IMR-90 (cell line): ENCODE data around the gene CA6.

Experiments
- BHLHE40 ChIP-seq: fragments of 150-350 bp; IDR thresholded peaks from 2 replicates; pipeline ENCODE4 v1.6.1; 2016; ENCODE audit warnings: mild to moderate bottlenecking, low read depth, low read length
- CEBPB ChIP-seq: IDR thresholded peaks from 2 replicates; pipeline ENCODE4 v1.6.1; 2012; ENCODE audit warnings: low read depth, low read length, improper control_type of control experiment
- CHD1 ChIP-seq: IDR thresholded peaks from 2 replicates; pipeline ENCODE4 v1.6.1; 2012; ENCODE audit warnings: low read depth, low read length, improper control_type of control experiment
- MAFK ChIP-seq: IDR thresholded peaks from 2 replicates; pipeline ENCODE4 v1.6.1; 2012; ENCODE audit warnings: low read depth, low read length, improper control_type of control experiment
- NFE2L2 ChIP-seq: fragments of 150-350 bp; IDR thresholded peaks from 2 replicates; pipeline ENCODE4 v1.6.1; 2016; ENCODE audit warnings: low read depth, mild to moderate bottlenecking, low read length
- POLR2A ChIP-seq: IDR thresholded peaks from 2 replicates; pipeline ENCODE4 v1.6.1; 2012; ENCODE audit warnings: mild to moderate bottlenecking, low read depth, low read length
- RAD21 ChIP-seq: IDR thresholded peaks from 2 replicates; pipeline ENCODE4 v1.6.1; 2012; ENCODE audit warnings: low read length, improper control_type of control experiment
- RCOR1 ChIP-seq: IDR thresholded peaks from 2 replicates; pipeline ENCODE4 v1.6.1; 2012; ENCODE audit warnings: mild to moderate bottlenecking, low read length, improper control_type of control experiment; ENCODE audit not compliant: insufficient replicate concordance
- SMC3 ChIP-seq: fragments of 150-350 bp; IDR thresholded peaks from 2 replicates; pipeline ENCODE4 v1.6.1; 2016; ENCODE audit warnings: low read depth, mild to moderate bottlenecking, antibody characterized with exemption, low read length, moderate library complexity
- TF ChIP-seq, protein P1 (sequence below): conservative IDR thresholded peaks from 2 replicates; pipeline ENCODE4 v1.5.1; 2012; ENCODE audit warnings: mild to moderate bottlenecking, low read depth, low read length, improper control_type of control experiment
- TF ChIP-seq, protein P2 (sequence below): fragments of 150-350 bp; IDR thresholded peaks from 2 replicates; pipeline ENCODE4 v1.6.1; 2017; ENCODE audit warnings: mild to moderate bottlenecking, antibody characterized with exemption, low read length, low read depth

DNA sequence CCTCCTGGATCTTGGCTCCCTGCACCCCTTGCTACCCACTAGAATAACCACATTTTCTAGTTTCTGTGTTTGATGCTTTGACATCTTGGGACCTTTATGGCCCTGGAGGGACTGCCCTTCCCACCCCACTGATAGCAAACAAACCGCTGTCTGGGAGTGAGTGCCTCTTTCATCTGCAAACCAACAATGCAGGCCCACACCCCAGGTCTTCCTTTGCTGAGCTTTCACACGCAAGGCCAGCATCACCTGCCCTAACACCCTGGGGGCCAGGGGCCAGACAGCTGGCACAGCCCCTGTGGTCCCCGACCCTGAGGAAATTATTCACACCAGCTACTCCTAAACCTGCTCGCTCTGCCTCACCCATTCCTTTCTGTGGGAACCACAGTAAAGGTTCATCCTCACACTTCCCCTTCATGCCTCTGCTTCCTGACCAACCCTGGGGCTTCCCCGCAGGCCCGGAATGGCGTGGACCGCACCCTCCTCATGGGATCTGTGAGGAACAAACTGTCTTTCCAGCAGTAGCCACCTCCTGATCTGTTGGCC, 65.2 kb downstream of the CA6 start:
- TF ChIP-seq, protein P1, sequence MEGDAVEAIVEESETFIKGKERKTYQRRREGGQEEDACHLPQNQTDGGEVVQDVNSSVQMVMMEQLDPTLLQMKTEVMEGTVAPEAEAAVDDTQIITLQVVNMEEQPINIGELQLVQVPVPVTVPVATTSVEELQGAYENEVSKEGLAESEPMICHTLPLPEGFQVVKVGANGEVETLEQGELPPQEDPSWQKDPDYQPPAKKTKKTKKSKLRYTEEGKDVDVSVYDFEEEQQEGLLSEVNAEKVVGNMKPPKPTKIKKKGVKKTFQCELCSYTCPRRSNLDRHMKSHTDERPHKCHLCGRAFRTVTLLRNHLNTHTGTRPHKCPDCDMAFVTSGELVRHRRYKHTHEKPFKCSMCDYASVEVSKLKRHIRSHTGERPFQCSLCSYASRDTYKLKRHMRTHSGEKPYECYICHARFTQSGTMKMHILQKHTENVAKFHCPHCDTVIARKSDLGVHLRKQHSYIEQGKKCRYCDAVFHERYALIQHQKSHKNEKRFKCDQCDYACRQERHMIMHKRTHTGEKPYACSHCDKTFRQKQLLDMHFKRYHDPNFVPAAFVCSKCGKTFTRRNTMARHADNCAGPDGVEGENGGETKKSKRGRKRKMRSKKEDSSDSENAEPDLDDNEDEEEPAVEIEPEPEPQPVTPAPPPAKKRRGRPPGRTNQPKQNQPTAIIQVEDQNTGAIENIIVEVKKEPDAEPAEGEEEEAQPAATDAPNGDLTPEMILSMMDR: no peak
- TF ChIP-seq POLR2A (no peak), NFE2L2 (no peak), SMC3 (no peak), RAD21 (no peak), CHD1 (no peak), RCOR1 (no peak), MAFK (no peak), BHLHE40 (no peak), CEBPB (no peak)
- TF ChIP-seq, protein P2, sequence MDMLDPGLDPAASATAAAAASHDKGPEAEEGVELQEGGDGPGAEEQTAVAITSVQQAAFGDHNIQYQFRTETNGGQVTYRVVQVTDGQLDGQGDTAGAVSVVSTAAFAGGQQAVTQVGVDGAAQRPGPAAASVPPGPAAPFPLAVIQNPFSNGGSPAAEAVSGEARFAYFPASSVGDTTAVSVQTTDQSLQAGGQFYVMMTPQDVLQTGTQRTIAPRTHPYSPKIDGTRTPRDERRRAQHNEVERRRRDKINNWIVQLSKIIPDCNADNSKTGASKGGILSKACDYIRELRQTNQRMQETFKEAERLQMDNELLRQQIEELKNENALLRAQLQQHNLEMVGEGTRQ: no peak
